LoVo (cell line): ENCODE data around the gene PDGFB.

Experiments
- DNase-seq: peaks from one replicate; pipeline ENCODE4 v3.0.0-alpha.2; 2016; ENCODE audit warnings: low spot score

The PDGFB gene

DNA sequence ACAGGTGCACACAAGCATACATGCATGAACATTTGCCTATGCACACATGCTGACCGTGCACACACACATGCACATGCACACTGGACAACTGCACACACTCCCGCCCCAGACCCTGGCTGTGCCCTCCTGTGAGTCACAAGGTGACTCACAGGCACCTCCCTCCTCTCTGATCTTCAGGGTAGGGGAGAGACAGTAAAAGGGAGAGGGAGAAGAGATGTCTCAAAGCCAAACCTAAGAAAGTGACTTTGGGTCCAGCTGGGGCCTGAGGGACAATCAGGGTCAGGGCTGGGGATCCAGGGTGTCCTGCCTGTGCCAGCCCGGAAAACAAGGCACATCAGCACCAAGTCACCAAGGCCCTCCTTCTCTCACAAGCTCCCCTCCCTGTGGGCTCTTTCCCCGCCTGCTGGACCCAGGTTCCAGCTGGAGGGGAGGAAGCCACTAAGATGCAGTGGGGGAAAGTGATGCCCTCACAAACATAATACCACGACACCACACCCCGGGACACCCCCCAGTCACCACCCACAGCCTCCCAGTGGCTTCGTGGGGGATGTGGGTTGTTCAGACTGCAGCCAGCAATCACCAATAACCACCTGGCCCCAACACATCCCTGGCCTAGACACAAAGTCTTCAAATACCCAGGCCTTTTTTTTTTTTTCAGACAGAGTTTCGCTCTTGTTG is 39.3 kb downstream of the PDGFB start:
- peak; percentile 74 for DNase-seq

- no peak for DNase-seq
Observed at GRCh38 chr22:39204216-39204615, 40.6 kb downstream of the PDGFB start.

GRCh38 chr22:39197578-39197977 is 47.2 kb downstream of the PDGFB start:
- DNase-seq: no peak

DNA sequence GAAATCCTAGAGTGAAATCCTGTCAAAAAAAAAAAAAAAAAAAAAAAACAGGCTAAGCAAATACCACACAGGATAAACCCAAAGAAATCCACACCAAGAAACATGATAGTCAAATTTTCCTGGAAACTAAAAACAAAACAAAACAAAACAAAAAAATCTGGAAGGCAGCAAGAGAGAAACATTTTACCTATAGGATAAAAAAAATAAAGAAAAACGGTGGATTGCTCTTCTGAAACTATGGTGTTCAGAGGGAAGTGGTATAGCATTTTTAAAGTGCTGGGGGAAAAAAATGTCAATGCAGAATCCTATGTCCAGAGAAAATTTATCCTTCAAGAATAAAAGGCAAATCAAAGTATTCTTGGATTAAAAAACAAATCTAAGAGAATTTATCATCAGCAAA is 50.7 kb downstream of the PDGFB start:
- no peak for DNase-seq

- DNase-seq: no peak
Observed at GRCh38 chr22:39188809-39189208, 56.0 kb downstream of the PDGFB start.

DNA sequence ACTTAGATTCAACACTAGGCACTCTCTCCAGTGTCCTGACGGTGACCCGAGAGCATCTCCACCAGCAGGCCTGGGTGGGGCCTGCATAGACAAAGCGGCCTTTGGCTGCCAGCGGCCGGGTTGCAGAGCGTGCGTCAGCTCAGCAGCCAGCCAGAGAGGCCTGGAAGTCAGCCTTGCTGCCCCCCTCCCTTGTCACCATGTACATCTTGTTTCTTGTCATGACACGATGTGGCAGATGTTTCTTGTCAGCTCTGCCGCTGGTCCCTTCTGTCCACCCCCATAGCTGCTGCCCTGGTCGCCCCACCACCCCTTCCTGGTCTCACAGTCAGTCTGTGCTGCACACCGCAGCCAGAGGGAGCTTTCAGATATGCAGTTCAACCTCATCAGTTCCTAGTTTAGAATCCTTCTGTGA is 59.2 kb downstream of the PDGFB start:
- no peak for DNase-seq

GRCh38 chr22:39184586-39185577 is 59.9 kb downstream of the PDGFB start:
- no peak for DNase-seq

GRCh38 chr22:39183991-39184585 is 60.7 kb downstream of the PDGFB start:
- DNase-seq: no peak

DNA sequence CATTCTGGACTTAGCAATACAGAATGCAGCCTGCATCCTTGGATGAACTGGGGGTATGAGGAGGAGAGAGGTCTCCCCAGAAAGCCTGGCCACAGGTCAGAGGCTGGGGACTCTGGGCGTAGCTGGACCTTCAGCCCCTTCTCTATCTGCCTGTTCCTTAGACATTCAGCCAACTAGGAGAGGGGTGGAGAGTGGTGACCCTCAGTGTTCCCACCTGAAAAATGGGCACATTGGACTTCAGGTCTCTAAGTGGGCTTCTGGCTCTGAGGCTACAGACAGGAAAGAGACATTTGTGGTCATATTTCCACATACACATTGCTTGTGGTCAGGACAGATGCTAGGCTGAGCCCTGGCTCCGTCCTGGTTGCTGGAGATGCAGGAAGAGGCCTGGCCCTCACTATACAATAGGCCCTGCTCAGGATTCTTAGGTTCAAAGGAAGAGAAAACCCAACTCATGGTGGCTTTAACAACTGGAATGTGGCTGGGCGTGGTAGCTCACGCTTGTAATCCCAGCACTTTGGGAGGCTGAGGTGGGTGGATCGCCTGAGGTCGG is 62.2 kb downstream of the PDGFB start:
- DNase-seq: no peak

DNA sequence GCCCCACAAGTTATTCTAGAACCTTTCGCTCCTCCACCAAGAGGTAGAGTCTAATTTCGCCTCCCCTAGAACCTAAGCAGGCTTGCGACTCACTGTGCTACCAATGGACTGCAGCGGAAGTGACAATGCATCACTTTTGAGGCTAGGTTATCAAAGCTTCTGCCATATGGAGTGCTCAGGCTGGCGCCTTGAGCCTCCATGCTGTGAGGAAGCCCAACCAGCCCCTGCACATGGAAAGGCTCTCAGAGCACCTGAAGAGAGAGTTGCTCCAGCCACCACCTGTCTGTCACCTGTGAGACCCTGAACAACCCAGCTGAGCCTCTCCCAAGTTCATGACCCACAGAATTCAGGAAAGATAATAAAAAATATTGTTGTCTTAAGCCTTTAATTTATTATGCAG is 63.0 kb downstream of the PDGFB start:
- no peak for DNase-seq

- no peak for DNase-seq
Observed at GRCh38 chr22:39181356-39181755, 63.4 kb downstream of the PDGFB start.

DNA sequence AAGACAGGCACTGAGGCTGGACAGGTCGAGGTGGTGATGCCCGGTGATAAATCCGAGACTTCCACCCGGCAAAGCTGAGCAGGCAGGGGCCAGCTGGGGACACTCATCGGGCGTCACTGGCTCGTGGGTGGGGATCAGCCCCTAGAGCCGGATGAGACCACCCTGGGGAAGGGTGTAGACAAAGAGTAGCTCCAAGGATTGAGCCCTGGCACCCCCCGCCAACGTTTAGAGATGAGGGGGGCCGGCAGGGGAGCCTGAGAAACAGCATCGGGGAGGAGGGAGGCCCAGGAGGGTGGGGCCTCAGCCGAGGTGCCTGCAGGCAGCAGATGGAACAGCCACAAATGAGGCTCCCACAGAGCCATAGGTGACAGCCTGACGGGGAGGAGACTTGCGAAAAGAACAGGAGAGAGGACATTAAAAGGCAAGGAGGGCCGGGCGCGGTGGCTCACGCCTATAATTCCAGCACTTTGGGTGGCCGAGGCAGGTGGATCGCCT is 64.9 kb downstream of the PDGFB start:
- no peak for DNase-seq

- no peak for DNase-seq
Observed at GRCh38 chr22:39179401-39179827, 65.4 kb downstream of the PDGFB start.

DNA sequence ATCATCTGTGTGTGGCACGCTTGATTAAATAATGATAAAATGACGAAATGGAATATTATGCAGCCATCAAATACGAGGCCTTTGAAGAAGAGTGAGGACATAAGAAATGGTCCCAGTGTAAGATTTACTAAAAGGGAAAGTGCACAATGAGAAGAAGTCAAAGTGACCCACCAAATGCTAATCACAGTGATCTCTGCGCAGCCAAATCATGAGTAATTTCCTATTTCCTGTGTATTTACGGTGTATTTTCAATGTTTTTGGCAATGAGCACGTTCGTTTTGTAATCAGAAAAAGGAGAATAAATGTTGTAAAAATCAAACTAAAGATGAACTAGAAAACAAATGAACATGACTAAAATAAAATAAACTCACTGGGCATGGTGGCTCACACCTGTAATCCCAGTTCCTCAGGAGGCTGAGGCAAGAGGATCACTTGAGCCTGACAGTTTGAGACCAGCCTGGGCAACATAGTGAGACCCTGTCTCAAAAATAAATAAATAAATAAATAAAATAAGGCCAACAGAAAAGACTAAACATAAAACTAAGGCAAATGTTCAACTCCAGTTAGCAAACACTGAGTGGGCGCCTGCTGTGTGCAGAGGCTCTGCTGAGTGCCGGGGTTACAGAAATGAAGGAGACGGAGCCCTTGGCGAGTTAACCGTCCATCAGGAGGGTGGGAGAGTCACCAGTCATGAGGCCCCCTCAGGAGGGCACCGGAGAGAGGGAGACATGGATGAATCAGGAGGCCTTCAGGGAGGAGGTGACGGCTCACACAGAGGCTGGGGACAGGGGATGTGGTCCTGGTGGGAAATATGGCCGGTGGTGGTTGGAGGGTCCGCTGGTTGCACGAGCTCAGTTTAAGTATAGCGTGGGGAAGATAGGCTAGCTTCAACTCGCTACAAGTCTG is 66.3 kb downstream of the PDGFB start:
- DNase-seq: no peak

GRCh38 chr22:39177791-39178190 is 67.0 kb downstream of the PDGFB start:
- no peak for DNase-seq

DNA sequence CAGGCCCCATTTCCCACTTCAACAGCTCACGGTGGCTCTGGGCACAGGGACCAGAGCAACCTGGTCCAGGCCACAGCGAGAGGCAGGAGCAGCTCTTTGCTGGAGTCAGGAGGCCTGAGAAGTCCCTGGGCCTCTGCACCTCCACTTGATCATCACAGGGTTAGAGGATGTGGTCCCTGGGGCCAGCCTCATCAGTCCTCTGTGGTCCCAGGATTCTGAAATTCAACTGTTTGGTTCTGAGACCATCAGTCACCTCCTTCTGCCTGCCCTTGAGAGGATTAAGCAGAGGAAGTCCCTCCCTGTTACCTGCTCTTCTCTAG is 67.4 kb downstream of the PDGFB start:
- no peak for DNase-seq

DNA sequence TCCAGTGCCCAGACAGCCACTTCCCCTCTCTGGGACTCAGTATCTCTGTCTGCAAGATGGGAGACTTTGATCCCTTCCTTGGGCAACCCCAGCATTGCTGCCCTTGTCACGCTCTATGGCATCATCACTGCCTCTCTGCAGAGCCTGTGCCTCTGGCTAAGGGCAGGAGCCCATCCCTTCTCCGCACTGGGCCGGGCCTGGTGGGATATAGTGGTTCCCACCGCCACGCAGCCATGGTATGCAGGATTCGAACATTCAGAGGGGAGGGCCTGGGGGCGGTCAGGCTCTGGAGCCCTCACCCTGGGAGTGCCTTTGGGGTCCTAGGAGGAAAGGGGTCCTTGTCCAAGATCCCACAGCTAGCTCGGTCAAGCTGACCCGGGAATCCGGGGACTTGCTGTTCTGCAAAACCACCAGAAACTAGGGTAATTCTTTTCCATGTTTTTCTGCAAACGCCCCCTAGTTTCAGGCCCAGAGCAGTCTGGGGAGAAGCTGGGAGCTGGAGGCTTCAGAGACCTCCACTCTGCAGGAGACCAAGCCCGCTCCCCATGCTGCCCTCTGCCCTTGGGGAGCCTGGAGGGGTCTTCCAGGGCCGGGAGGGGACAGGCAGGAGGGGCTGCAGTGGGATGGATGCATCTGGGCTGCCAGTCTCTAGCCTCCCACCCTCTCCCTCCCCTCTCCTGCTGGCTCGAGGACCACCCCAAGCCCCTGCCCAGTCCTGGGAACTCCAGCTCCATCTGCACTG is 67.9 kb downstream of the PDGFB start:
- no peak for DNase-seq

GRCh38 chr22:39176143-39176713 is 68.6 kb downstream of the PDGFB start:
- peak; percentile 31 for DNase-seq

DNA sequence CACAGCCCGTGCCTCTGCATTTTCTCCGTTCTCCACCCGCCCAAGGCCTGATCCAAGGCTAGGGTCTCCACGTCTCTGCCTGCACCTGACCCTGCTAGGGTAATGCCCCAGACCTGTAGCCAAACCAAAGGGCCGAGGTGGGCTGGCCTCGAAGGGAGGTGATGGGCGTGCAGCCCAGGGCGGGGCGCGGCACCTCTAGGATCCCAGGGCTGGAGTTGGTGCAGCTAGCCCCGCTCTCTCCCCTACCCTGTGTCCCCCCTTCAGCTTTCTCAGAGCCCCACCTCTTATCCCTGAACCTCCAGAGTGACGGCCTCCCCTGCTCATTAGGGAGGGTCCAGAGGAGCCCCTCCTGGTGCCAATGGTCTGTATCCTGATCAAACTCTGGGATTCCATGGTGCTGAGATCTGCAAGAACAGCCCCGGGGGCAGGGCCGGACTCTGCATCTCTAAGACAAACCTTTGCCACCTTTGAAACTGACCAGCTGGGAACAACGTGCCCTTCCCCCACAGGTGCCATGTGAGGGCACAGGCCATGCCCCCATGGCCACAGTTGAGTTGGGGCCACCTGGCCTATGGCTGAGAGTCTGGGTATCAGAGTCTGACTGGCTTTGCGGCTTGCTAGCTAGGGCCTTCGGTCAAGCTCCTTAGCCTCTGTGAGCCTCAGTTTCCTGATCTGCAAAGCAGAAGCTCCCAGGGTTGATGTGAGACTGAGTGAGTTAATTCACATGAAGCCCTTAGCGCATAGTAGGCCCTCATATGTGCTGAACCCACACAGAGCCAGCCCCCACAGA is 69.2 kb downstream of the PDGFB start:
- DNase-seq: no peak
